IPS DF 6.9 (cell line): ENCODE measurements around the gene PPP2R3C.
"Not testable (repeated sequence)": the region's sequence is repeated elsewhere in the genome, so short reads cannot be mapped to it uniquely, and the experiment has no call there.

Source experiments
- DNase-seq: peaks from one replicate; pipeline ENCODE4 v3.0.0-alpha.2; 2013; ENCODE audit warnings: low read depth, low spot score
- H3K27ac ChIP-seq: one replicate; pipeline ENCODE4 v1.5.1; 2013; ENCODE audit warnings: low read length, control low read depth
- H3K27me3 ChIP-seq: 2 replicates; pipeline ENCODE4 v1.6.1; 2013; ENCODE audit warnings: mild to moderate bottlenecking, low read length; ENCODE audit not compliant: control insufficient read depth, insufficient read depth
- H3K36me3 ChIP-seq: 2 replicates; pipeline ENCODE4 v1.6.1; 2013; ENCODE audit warnings: low read length; ENCODE audit not compliant: control insufficient read depth, insufficient read depth
- H3K4me1 ChIP-seq: 2 replicates; pipeline ENCODE4 v1.6.1; 2013; ENCODE audit warnings: low read length; ENCODE audit not compliant: control insufficient read depth, insufficient read depth
- H3K4me3 ChIP-seq: 2 replicates; pipeline ENCODE4 v1.5.1; 2013; ENCODE audit warnings: mild to moderate bottlenecking, low read length
- H3K9me3 ChIP-seq: 2 replicates; pipeline ENCODE4 v1.6.1; 2013; ENCODE audit warnings: low read length, inconsistent platforms; ENCODE audit not compliant: control insufficient read depth, insufficient read depth
- WGBS: extraction: QIAGEN DNeasy Blood & Tissue Kit; methylation state at CpG from one replicate; pipeline ENCODE4 v1.1.7; 2013; ENCODE audit warnings: mixed read lengths, missing lambda C conversion rate; ENCODE audit not compliant: insufficient read length, insufficient coverage; 5-methylcytosine and 5-hydroxymethylcytosine counted together

The PPP2R3C gene

GRCh38 chr14:35061113-35061791 lies 60.5 kb downstream of the PPP2R3C start:
- WGBS = no CpG with 5 or more reads among the region's 1 CpG
- H3K4me3 ChIP-seq, H3K27ac ChIP-seq, H3K9me3 ChIP-seq, H3K36me3 ChIP-seq, DNase-seq, H3K27me3 ChIP-seq, H3K4me1 ChIP-seq: not testable (repeated sequence)

GRCh38 chr14:35052637-35053036 lies 69.2 kb downstream of the PPP2R3C start:
- no peaks in the 10 kb centered on the region for H3K27me3 ChIP-seq
- H3K4me3 ChIP-seq = no peak overlapping the region
- no peak overlapping the region for H3K27ac ChIP-seq
- WGBS = no CpG with 5 or more reads among the region's 2 CpGs
- no peaks in the 10 kb centered on the region for H3K36me3 ChIP-seq
- no peak for DNase-seq
- no peaks in the 10 kb centered on the region for H3K9me3 ChIP-seq
- H3K4me1 ChIP-seq = no peaks in the 10 kb centered on the region

GRCh38 chr14:35051796-35052195 lies 70.0 kb downstream of the PPP2R3C start:
- no peaks in the 10 kb centered on the region for H3K36me3 ChIP-seq
- no peak overlapping the region for H3K27ac ChIP-seq
- no peaks in the 10 kb centered on the region for H3K27me3 ChIP-seq
- no CpG with 5 or more reads among the region's 1 CpG for WGBS
- H3K4me3 ChIP-seq = no peak overlapping the region
- H3K9me3 ChIP-seq = no peaks in the 10 kb centered on the region
- no peaks in the 10 kb centered on the region for H3K4me1 ChIP-seq
- DNase-seq = no peak

GRCh38 chr14:35050652-35051051 lies 71.1 kb downstream of the PPP2R3C start:
- H3K4me3 ChIP-seq = no peak overlapping the region
- H3K4me1 ChIP-seq = no peaks in the 10 kb centered on the region
- DNase-seq = no peak
- no peaks in the 10 kb centered on the region for H3K27me3 ChIP-seq
- no peaks in the 10 kb centered on the region for H3K9me3 ChIP-seq
- WGBS = no CpG with 5 or more reads among the region's 1 CpG
- no peaks in the 10 kb centered on the region for H3K36me3 ChIP-seq
- H3K27ac ChIP-seq = no peak overlapping the region

GRCh38 chr14:35047976-35048513 lies 73.7 kb downstream of the PPP2R3C start:
- Histone ChIP-seq H3K4me3 (no peak overlapping the region), H3K27ac (no peak overlapping the region), H3K27me3 (no peaks in the 10 kb centered on the region), H3K4me1 (no peaks in the 10 kb centered on the region), H3K9me3 (no peaks in the 10 kb centered on the region), H3K36me3 (no peaks in the 10 kb centered on the region)
- no peak for DNase-seq
- 100% methylated on average over 1 of the region's 4 CpGs for WGBS

- Histone ChIP-seq H3K27me3 (no peaks in the 10 kb centered on the region), H3K27ac (no peak overlapping the region), H3K9me3 (no peaks in the 10 kb centered on the region), H3K4me3 (peak overlapping the region; percentile 90), H3K4me1 (no peaks in the 10 kb centered on the region), H3K36me3 (no peaks in the 10 kb centered on the region)
- no peak for DNase-seq
- WGBS = no CpG with 5 or more reads among the region's 23 CpGs
These were observed 74.8 kb downstream of the PPP2R3C start for GRCh38 chr14:35046751-35047536.

- peak; percentile 72 for DNase-seq
These were observed 75.6 kb downstream of the PPP2R3C start, which contains the start of gene FAM177A1 for GRCh38 chr14:35046048-35046750. Gene FAM177A1 (plus strand): TSS chr14:35046272. CDS start chr14:35046464, 192 bp downstream.

GRCh38 chr14:35045798-35046047 lies 76.1 kb downstream of the PPP2R3C start:
- no peaks in the 10 kb centered on the region for H3K4me1 ChIP-seq
- no peak for DNase-seq
- no peak overlapping the region for H3K27ac ChIP-seq
- H3K9me3 ChIP-seq = no peaks in the 10 kb centered on the region
- peak overlapping the region; percentile 65; the same call in 1 of the 2 replicates for H3K4me3 ChIP-seq
- no peaks in the 10 kb centered on the region for H3K27me3 ChIP-seq
- WGBS = no CpG with 5 or more reads among the region's 6 CpGs
- no peaks in the 10 kb centered on the region for H3K36me3 ChIP-seq

More at GRCh38 chr14:35046048-35046750, 75.6 kb downstream of the PPP2R3C start, which contains the start of gene FAM177A1:
- no CpG with 5 or more reads among the region's 77 CpGs for WGBS
- Histone ChIP-seq H3K4me1 (no peaks in the 10 kb centered on the region), H3K4me3 (peak within 1 kb of the TSS; percentile 90), H3K27ac (no peak within 1 kb of the TSS), H3K36me3 (no peaks in the 10 kb centered on the region), H3K27me3 (no peaks in the 10 kb centered on the region), H3K9me3 (no peaks in the 10 kb centered on the region)

- Histone ChIP-seq H3K36me3 (no peaks in the 10 kb centered on the region), H3K4me3 (peak overlapping the region; percentile 65; the same call in 1 of the 2 replicates), H3K9me3 (no peaks in the 10 kb centered on the region), H3K27me3 (no peaks in the 10 kb centered on the region), H3K27ac (no peak overlapping the region), H3K4me1 (no peaks in the 10 kb centered on the region)
- no peak for DNase-seq
- WGBS = 100% methylated on average over 1 of the region's 8 CpGs
These were observed 76.6 kb downstream of the PPP2R3C start for GRCh38 chr14:35044939-35045797.

GRCh38 chr14:35043046-35043445 lies 78.7 kb downstream of the PPP2R3C start:
- DNase-seq = no peak
- Histone ChIP-seq H3K9me3 (no peaks in the 10 kb centered on the region), H3K4me1 (no peaks in the 10 kb centered on the region), H3K27ac (no peak overlapping the region), H3K27me3 (no peaks in the 10 kb centered on the region), H3K4me3 (no peak overlapping the region), H3K36me3 (no peaks in the 10 kb centered on the region)
- no CpG with 5 or more reads among the region's 2 CpGs for WGBS
